CD4-positive, alpha-beta T cell treated with Interleukin-6 for 4 hours (primary cell): ENCODE data around the gene PYGM.
A peak's percentile ranks its signal among the peaks of the same experiment; 100 is the strongest.

Source experiments
- DNase-seq: peaks from one replicate; pipeline ENCODE4 v3.0.0-alpha.2; 2020; ENCODE audit warnings: mixed read lengths

The PYGM gene

GRCh38 chr11:64729851-64730382 lies 29.9 kb downstream of the PYGM start:
- peak; percentile 14 for DNase-seq

GRCh38 chr11:64728757-64729365 lies 30.9 kb downstream of the PYGM start:
- DNase-seq = no peak

- no peak for DNase-seq
These were observed 32.8 kb downstream of the PYGM start for GRCh38 chr11:64726867-64727530.

- DNase-seq = no peak
These were observed 33.5 kb downstream of the PYGM start for GRCh38 chr11:64726211-64726641.

GRCh38 chr11:64724863-64725532 lies 34.8 kb downstream of the PYGM start:
- DNase-seq = no peak

- DNase-seq = no peak
These were observed 35.6 kb downstream of the PYGM start for GRCh38 chr11:64723907-64724862.

- DNase-seq = peak; percentile 90
These were observed 36.5 kb downstream of the PYGM start, which contains the start of gene NRXN2 for GRCh38 chr11:64723117-64723906. TSS of gene NRXN2 (minus strand) at chr11:64723197. CDS start at chr11:64713699, 9,498 bp downstream.

GRCh38 chr11:64722141-64723065 lies 37.4 kb downstream of the PYGM start:
- DNase-seq = no peak

GRCh38 chr11:64721359-64721699 lies 38.4 kb downstream of the PYGM start:
- DNase-seq = no peak

- no peak for DNase-seq
These were observed 39.0 kb downstream of the PYGM start for GRCh38 chr11:64720640-64721358.

GRCh38 chr11:64720167-64720566 lies 39.6 kb downstream of the PYGM start:
- DNase-seq = no peak

GRCh38 chr11:64719406-64719805 lies 40.4 kb downstream of the PYGM start:
- DNase-seq = no peak

- DNase-seq = no peak
These were observed 41.0 kb downstream of the PYGM start for GRCh38 chr11:64718780-64719124.

GRCh38 chr11:64718084-64718779 lies 41.5 kb downstream of the PYGM start:
- DNase-seq = no peak

- no peak for DNase-seq
These were observed 42.6 kb downstream of the PYGM start for GRCh38 chr11:64717268-64717578.

GRCh38 chr11:64716473-64717267 lies 43.1 kb downstream of the PYGM start:
- DNase-seq = no peak

- DNase-seq = no peak
These were observed 43.9 kb downstream of the PYGM start for GRCh38 chr11:64715756-64716472.

- DNase-seq = no peak
These were observed 44.7 kb downstream of the PYGM start for GRCh38 chr11:64715110-64715509.
